Measurements from ENCODE around the gene AHSG. TPM values are rescaled to one million over a fixed set of nuclear protein-coding genes. Genes with fewer than 3 reads are reported as not detected.

AHSG gene
- total RNA-seq, 1 experiment from 2014 or later, result 1.6 TPM

GRCh38 chr3:186653080-186653707 lies 40.3 kb downstream of the AHSG start:
- CTCF ChIA-PET, result interaction anchor here (1.2 kb wide), 1 partner anchor 36 kb away, joined by 7 read pairs; no protein-coding TSS in a partner anchor
- no peak overlapping the region for H3K9ac ChIP-seq (ENCODE audit: low read length)
- POLR2A ChIA-PET, result no interaction called here
- H3K79me2 ChIP-seq (ENCODE audit: insufficient read depth, low read length), result no peaks in the 10 kb centered on the region
- H3K36me3 ChIP-seq (ENCODE audit: control insufficient read depth in 1 of 2, insufficient read depth in 2 of 2, low read length in 2 of 2), result no peaks in the 10 kb centered on the region
- no peak overlapping the region for H3K27ac ChIP-seq (ENCODE audit: low read depth, low read length)
- H3K9me3 ChIP-seq (ENCODE audit: control insufficient read depth in 1 of 2, insufficient read depth in 1 of 2, low read depth in 1 of 2, low read length in 2 of 2), result no peaks in the 10 kb centered on the region
- DNase-seq (ENCODE audit: low read depth, low spot score) (no peak), ATAC-seq (no peak)
- TF ChIP-seq SP1 (IDR thresholded peaks at IDR 0.05; ENCODE audit: low read depth) (no peak), JUND (IDR thresholded peaks at IDR 0.05) (no peak), EZH2phosphoT487 (IDR thresholded peaks at IDR 0.05; ENCODE audit: borderline replicate concordance) (no peak), YY1 (IDR thresholded peaks at IDR 0.05; ENCODE audit: extremely low read depth, insufficient replicate concordance, low read depth, low read length) (no peak), EZH2 (IDR thresholded peaks at IDR 0.05) (no peak), POLR2A (IDR thresholded peaks at IDR 0.05; ENCODE audit: borderline replicate concordance, extremely low read depth, insufficient read depth, insufficient read length) (no peak), CEBPB (IDR thresholded peaks at IDR 0.05; ENCODE audit: low read depth) (no peak)
- intact Hi-C loops (cut with micrococcal nuclease), result no loop called here
- no peaks in the 10 kb centered on the region for H4K20me1 ChIP-seq (ENCODE audit: insufficient read depth)
- RAD21 ChIA-PET (ENCODE audit: low non-redundant PET in 1 of 2, low total read pairs in 2 of 2, uncharacterized antibody in 2 of 2, unreplicated experiment in 2 of 2), result no interaction called here
- no peak overlapping the region for H3K4me2 ChIP-seq (ENCODE audit: low read length)
- no peaks in the 10 kb centered on the region for H3K27me3 ChIP-seq (ENCODE audit: insufficient read depth, low read length)
- no TSS peak for BruUV-seq (replicated peaks)
- H2AFZ ChIP-seq (ENCODE audit: low read depth, low read length, poor library complexity, severe bottlenecking), result no peak overlapping the region
- no peaks in the 10 kb centered on the region for H3K9me2 ChIP-seq (ENCODE audit: insufficient read depth)
- no peak overlapping the region for H3K4me3 ChIP-seq (replicated peaks in 1 of 2; ENCODE audit: low read depth in 1 of 2, low read length in 2 of 2)
- H3K4me1 ChIP-seq (ENCODE audit: control insufficient read depth in 1 of 2, insufficient read depth in 2 of 2, low read length in 2 of 2), result peaks cover 0 to 7% of the 10 kb centered on the region in 2 experiments; a peak in 2 of 4 replicates

- H3K27me3 ChIP-seq (ENCODE audit: insufficient read depth, low read length), result no peaks in the 10 kb centered on the region
- no peaks in the 10 kb centered on the region for H3K9me2 ChIP-seq (ENCODE audit: insufficient read depth)
- H3K79me2 ChIP-seq (ENCODE audit: insufficient read depth, low read length), result no peaks in the 10 kb centered on the region
- POLR2A ChIA-PET, result no interaction called here
- peak; percentile 13 for DNase-seq (ENCODE audit: low read depth, low spot score)
- no peak overlapping the region for H3K4me3 ChIP-seq (replicated peaks in 1 of 2; ENCODE audit: low read depth in 1 of 2, low read length in 2 of 2)
- no peak for TF ChIP-seq SP1 (IDR thresholded peaks at IDR 0.05; ENCODE audit: low read depth)
- peak in 2 of 3 experiments; percentile 45 to 49; a peak in 4 of 6 replicates for TF ChIP-seq CTCF (IDR thresholded peaks at IDR 0.05 in 2 of 3, conservative IDR thresholded peaks at IDR 0.05 in 1 of 3; ENCODE audit: borderline replicate concordance in 1 of 3, insufficient read depth in 1 of 3, low read depth in 2 of 3, low read length in 2 of 3)
- no peak for TF ChIP-seq SRF (IDR thresholded peaks at IDR 0.05; ENCODE audit: low read depth)
- no peak for TF ChIP-seq EZH2 (IDR thresholded peaks at IDR 0.05)
- H3K9ac ChIP-seq (ENCODE audit: low read length), result no peak overlapping the region
- no peaks in the 10 kb centered on the region for H3K36me3 ChIP-seq (ENCODE audit: control insufficient read depth in 1 of 2, insufficient read depth in 2 of 2, low read length in 2 of 2)
- no peaks in the 10 kb centered on the region for H4K20me1 ChIP-seq (ENCODE audit: insufficient read depth)
- no peak overlapping the region for H3K27ac ChIP-seq (ENCODE audit: low read depth, low read length)
- H3K9me3 ChIP-seq (ENCODE audit: control insufficient read depth in 1 of 2, insufficient read depth in 1 of 2, low read depth in 1 of 2, low read length in 2 of 2), result no peaks in the 10 kb centered on the region
- no TSS peak for BruUV-seq (replicated peaks)
- CTCF ChIA-PET, result interaction anchor here (1.2 kb wide), 1 partner anchor 37 kb away, joined by 7 read pairs; no protein-coding TSS in a partner anchor
- intact Hi-C loops (cut with micrococcal nuclease), result no loop called here
- ATAC-seq, result peak; percentile 100
- H2AFZ ChIP-seq (ENCODE audit: low read depth, low read length, poor library complexity, severe bottlenecking), result peak overlapping the region; percentile 16
- peaks cover 0 to 7% of the 10 kb centered on the region in 2 experiments; a peak in 2 of 4 replicates for H3K4me1 ChIP-seq (ENCODE audit: control insufficient read depth in 1 of 2, insufficient read depth in 2 of 2, low read length in 2 of 2)
- H3K4me2 ChIP-seq (ENCODE audit: low read length), result 0 out of 2 replicates have a peak overlapping the region, but pooled peaks have one; percentile 23
- RAD21 ChIA-PET (ENCODE audit: low non-redundant PET in 1 of 2, low total read pairs in 2 of 2, uncharacterized antibody in 2 of 2, unreplicated experiment in 2 of 2), result no interaction called here
Measured at GRCh38 chr3:186653984-186654383, 41.1 kb downstream of the AHSG start.

All from HCT116 (cell line).